GM23338 (cell line): ENCODE results near the gene CYP24A1. TPM values are rescaled to one million over a fixed set of nuclear protein-coding genes. Genes with fewer than 3 reads are reported as not detected.

Experiments
- ATAC-seq: fragments of 200-7000 bp; cut with Tn5 transposase; 3 replicates; pipeline ENCODE4 v1.9.1; 2020
- DNase-seq: peaks from one replicate; pipeline ENCODE4 v3.0.0-alpha.2; 2015; ENCODE audit warnings: low spot score
- H2AFZ ChIP-seq: fragments of 200-600 bp; sonication (generic); 2 replicates; pipeline ENCODE4 v1.8.0; 2016; ENCODE audit warnings: antibody characterized with exemption, mild to moderate bottlenecking, moderate library complexity
- H3F3A ChIP-seq: fragments of 200-600 bp; sonication (generic); replicated peaks from 2 replicates; pipeline ENCODE4 v1.8.0; 2017; ENCODE audit warnings: antibody characterized with exemption, mixed run types, low read depth
- H3K27ac ChIP-seq: fragments of 200-600 bp; sonication (generic); 2 replicates; pipeline ENCODE4 v1.6.1; 2016; ENCODE audit warnings: low read depth
- H3K27me3 ChIP-seq: fragments of 200-600 bp; sonication (generic); 2 replicates; pipeline ENCODE4 v1.8.0; 2016; ENCODE audit warnings: mild to moderate bottlenecking, mixed run types, moderate library complexity; ENCODE audit not compliant: insufficient read depth
- H3K36me3 ChIP-seq: fragments of 200-600 bp; sonication (generic); 2 replicates; pipeline ENCODE4 v1.8.0; 2016; ENCODE audit warnings: mild to moderate bottlenecking; ENCODE audit not compliant: insufficient read depth
- H3K4me1 ChIP-seq: fragments of 200-600 bp; sonication (generic); 2 replicates; pipeline ENCODE4 v1.8.0; 2016; ENCODE audit warnings: mild to moderate bottlenecking, moderate library complexity; ENCODE audit not compliant: insufficient read depth
- H3K4me2 ChIP-seq: fragments of 200-600 bp; sonication (generic); 2 replicates; pipeline ENCODE4 v1.7.1; 2017; ENCODE audit warnings: mixed run types
- H3K4me3 ChIP-seq: fragments of 200-600 bp; sonication (generic); 2 replicates; pipeline ENCODE4 v1.6.1; 2016; ENCODE audit warnings: mixed run types
- H3K79me2 ChIP-seq: fragments of 200-600 bp; sonication (generic); replicated peaks from 2 replicates; pipeline ENCODE4 v1.8.0; 2017; ENCODE audit warnings: mild to moderate bottlenecking; ENCODE audit not compliant: insufficient read depth
- H3K9me2 ChIP-seq: fragments of 200-600 bp; sonication (generic); 2 replicates; pipeline ENCODE4 v1.8.0; 2017; ENCODE audit not compliant: insufficient read depth
- H4K20me1 ChIP-seq: fragments of 200-600 bp; sonication (generic); replicated peaks from 2 replicates; pipeline ENCODE4 v1.8.0; 2017; ENCODE audit warnings: mild to moderate bottlenecking; ENCODE audit not compliant: insufficient read depth
- H3K27ac Mint-ChIP-seq: 2 replicates; pipeline ENCODE4 v1.8.0; 2020; ENCODE audit warnings: inconsistent platforms, mild to moderate bottlenecking, moderate library complexity, mixed read lengths
- H3K27me3 Mint-ChIP-seq: 3 replicates; pipeline ENCODE4 v1.8.0; 2022; ENCODE audit warnings: low read depth, mild to moderate bottlenecking, moderate library complexity, mixed read lengths, inconsistent platforms; ENCODE audit not compliant: insufficient read depth, poor library complexity
- H3K36me3 Mint-ChIP-seq: 3 replicates; pipeline ENCODE4 v1.8.0; 2021; ENCODE audit warnings: low read depth, mild to moderate bottlenecking, inconsistent platforms, moderate library complexity, mixed read lengths
- H3K4me1 Mint-ChIP-seq: 3 replicates; pipeline ENCODE4 v1.8.0; 2020; ENCODE audit warnings: mild to moderate bottlenecking, inconsistent platforms, mixed read lengths
- H3K4me3 Mint-ChIP-seq: 3 replicates; pipeline ENCODE4 v1.8.0; 2021; ENCODE audit warnings: moderate library complexity, mild to moderate bottlenecking, inconsistent platforms, mixed read lengths
- H3K9me3 Mint-ChIP-seq: 3 replicates; pipeline ENCODE4 v1.8.0; 2020; ENCODE audit warnings: moderate library complexity, mild to moderate bottlenecking, inconsistent platforms, mixed read lengths
- CREB1 ChIP-seq: fragments of 250-450 bp; sonication (Bioruptor Pico); IDR thresholded peaks from 2 replicates; pipeline ENCODE4 v1.5.0; 2020; ENCODE audit warnings: low read depth, mild to moderate bottlenecking, moderate library complexity
- CTCF ChIP-seq, 2 experiments: fragments of 200-600 bp in 1 of 2; sonication (generic) in 1 of 2; conservative IDR thresholded peaks; 2 replicates each; pipeline versions ENCODE4 v1.5.1 to v1.6.1; 2016 to 2017; ENCODE audit warnings: antibody characterized with exemption in 2 of 2, low read depth in 2 of 2, mild to moderate bottlenecking in 2 of 2, moderate library complexity in 1 of 2
- ETS1 ChIP-seq: IDR thresholded peaks from 2 replicates; pipeline ENCODE4 v1.6.1; 2016; ENCODE audit warnings: antibody characterized with exemption
- EZH2 ChIP-seq: fragments of 200-600 bp; sonication (generic); IDR thresholded peaks from one replicate; pipeline ENCODE4 v1.8.0; 2017; ENCODE audit warnings: antibody characterized with exemption, mild to moderate bottlenecking, low read depth; ENCODE audit not compliant: unreplicated experiment
- EZH2phosphoT487 ChIP-seq: fragments of 200-600 bp; sonication (generic); IDR thresholded peaks from one replicate; pipeline ENCODE4 v1.8.1; 2018; ENCODE audit warnings: antibody characterized with exemption; ENCODE audit not compliant: unreplicated experiment
- JUNB ChIP-seq: IDR thresholded peaks from one replicate; pipeline ENCODE4 v1.6.1; 2016; ENCODE audit warnings: antibody characterized with exemption; ENCODE audit not compliant: unreplicated experiment
- NANOG ChIP-seq: IDR thresholded peaks from 2 replicates; pipeline ENCODE4 v1.6.1; 2016; ENCODE audit warnings: antibody characterized with exemption, borderline replicate concordance
- POLR2AphosphoS5 ChIP-seq: IDR thresholded peaks from 2 replicates; pipeline ENCODE4 v1.6.1; 2016; ENCODE audit warnings: antibody characterized with exemption, low read depth
- REST ChIP-seq: IDR thresholded peaks from one replicate; pipeline ENCODE4 v1.6.1; 2018; ENCODE audit warnings: antibody characterized with exemption; ENCODE audit not compliant: unreplicated experiment
- STAT1 ChIP-seq: IDR thresholded peaks from one replicate; pipeline ENCODE4 v1.6.1; 2016; ENCODE audit warnings: antibody characterized with exemption; ENCODE audit not compliant: unreplicated experiment
- ZNF114 ChIP-seq: fragments of 250-450 bp; sonication (Bioruptor Pico); IDR thresholded peaks from 2 replicates; pipeline ENCODE4 v1.5.0; 2020; ENCODE audit warnings: mild to moderate bottlenecking, moderate library complexity
- ZNF331 ChIP-seq: fragments of 250-450 bp; sonication (Bioruptor Pico); IDR thresholded peaks from 2 replicates; pipeline ENCODE4 v1.5.0; 2020; ENCODE audit warnings: low read depth, mild to moderate bottlenecking, moderate library complexity
- ZNF462 ChIP-seq: fragments of 250-450 bp; sonication (Bioruptor Pico); IDR thresholded peaks from 2 replicates; pipeline ENCODE4 v1.5.0; 2020; ENCODE audit warnings: mild to moderate bottlenecking, moderate library complexity
- polyA plus RNA-seq: library from polyadenylated mRNA; unstranded; fragments of >200 nt; fragmentation: Nextera tagmentation; extraction: Ambion mirVana; gene quantifications from 2 replicates; pipeline ENCODE4 v1.2.1, GENCODE V29; 2016
- total RNA-seq: library from RNA; depleted of rRNA; stranded (reverse); fragments of >200 nt; shearing (Covaris generic); gene quantifications from 2 replicates; pipeline ENCODE4 v1.2.3, GENCODE V29; 2014

Gene CYP24A1
- total and polyA plus RNA-seq, 2 experiments from 2014 or later = 0.10 TPM; not detected in 1

- H3K27me3 ChIP-seq = peaks cover 63% of the 10 kb centered on the region
- no peaks in the 10 kb centered on the region for H3K36me3 Mint-ChIP-seq
- H3K4me3 Mint-ChIP-seq = no peak overlapping the region
- H3K27ac ChIP-seq = no peak overlapping the region
- H4K20me1 ChIP-seq = no peaks in the 10 kb centered on the region
- DNase-seq (no peak), ATAC-seq (no peak)
- TF ChIP-seq CTCF (conservative IDR thresholded peaks at IDR 0.05; ENCODE audit: low read depth in 2 of 2) (no peak), ETS1 (no peak), NANOG (no peak), POLR2AphosphoS5 (no peak), ZNF462 (CRISPR knock-in tag) (no peak), ZNF331 (CRISPR knock-in tag) (no peak), ZNF114 (CRISPR knock-in tag) (no peak), CREB1 (CRISPR knock-in tag) (no peak), STAT1 (no peak), EZH2 (no peak), REST (no peak), EZH2phosphoT487 (no peak), JUNB (no peak)
- no peak overlapping the region for H3K4me2 ChIP-seq
- peaks cover 59% of the 10 kb centered on the region for H3K27me3 Mint-ChIP-seq
- H3K4me3 ChIP-seq = no peak overlapping the region
- no peaks in the 10 kb centered on the region for H3K9me2 ChIP-seq
- H3K4me1 ChIP-seq = peaks cover 16% of the 10 kb centered on the region
- H3K36me3 ChIP-seq = no peaks in the 10 kb centered on the region
- H3K79me2 ChIP-seq = no peaks in the 10 kb centered on the region
- no peak overlapping the region for H3K27ac Mint-ChIP-seq
- no peak overlapping the region for H2AFZ ChIP-seq
- no peaks in the 10 kb centered on the region for H3F3A ChIP-seq
- H3K4me1 Mint-ChIP-seq = peaks cover 17% of the 10 kb centered on the region
- H3K9me3 Mint-ChIP-seq = peaks cover 3% of the 10 kb centered on the region; the same call in 1 of the 3 replicates
These were observed 2.8 kb downstream of the CYP24A1 start for GRCh38 chr20:54170963-54171362.
